Ishikawa (cell line): Measurements from ENCODE around the gene CELA2B.

Source experiments
- CEBPB ChIP-seq: IDR thresholded peaks from 2 replicates; pipeline ENCODE4 v1.6.1; 2012
- EP300 ChIP-seq: IDR thresholded peaks from 2 replicates; pipeline ENCODE4 v1.6.1; 2012; ENCODE audit warnings: borderline replicate concordance
- NFIC ChIP-seq: IDR thresholded peaks from 2 replicates; pipeline ENCODE4 v1.6.1; 2012
- RAD21 ChIP-seq: IDR thresholded peaks from 2 replicates; pipeline ENCODE4 v1.6.1; 2012; ENCODE audit warnings: low read depth
- REST ChIP-seq: IDR thresholded peaks from 2 replicates; pipeline ENCODE4 v1.6.1; 2012; ENCODE audit warnings: low read depth, mild to moderate bottlenecking
- TAF1 ChIP-seq: IDR thresholded peaks from 2 replicates; pipeline ENCODE4 v1.6.1; 2012; ENCODE audit warnings: low read depth, mild to moderate bottlenecking
- YY1 ChIP-seq: IDR thresholded peaks from 2 replicates; pipeline ENCODE4 v1.6.1; 2012; ENCODE audit warnings: low read depth
- ZBTB7A ChIP-seq: IDR thresholded peaks from 2 replicates; pipeline ENCODE4 v1.6.1; 2012; ENCODE audit warnings: low read depth

- TF ChIP-seq EP300 (no peak), NFIC (no peak), CEBPB (no peak), RAD21 (no peak), TAF1 (no peak), YY1 (no peak), ZBTB7A (no peak), REST (no peak)
Measured at GRCh38 chr1:15476927-15477326, 1.0 kb downstream of the CELA2B start.
